ENCODE results near the gene RFC5. TPM values are rescaled to one million over a fixed set of nuclear protein-coding genes. Genes with fewer than 3 reads are reported as not detected.
"Not testable (repeated sequence)": the region's sequence is repeated elsewhere in the genome, so short reads cannot be mapped to it uniquely, and the experiment has no call there.

The RFC5 gene, protein sequence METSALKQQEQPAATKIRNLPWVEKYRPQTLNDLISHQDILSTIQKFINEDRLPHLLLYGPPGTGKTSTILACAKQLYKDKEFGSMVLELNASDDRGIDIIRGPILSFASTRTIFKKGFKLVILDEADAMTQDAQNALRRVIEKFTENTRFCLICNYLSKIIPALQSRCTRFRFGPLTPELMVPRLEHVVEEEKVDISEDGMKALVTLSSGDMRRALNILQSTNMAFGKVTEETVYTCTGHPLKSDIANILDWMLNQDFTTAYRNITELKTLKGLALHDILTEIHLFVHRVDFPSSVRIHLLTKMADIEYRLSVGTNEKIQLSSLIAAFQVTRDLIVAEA
- 10 to 100 TPM; 34.7 to 39.6 (median 36.6) TPM for polyA plus RNA-seq (ENCODE audit: insufficient read length in 4 of 4)

DNA sequence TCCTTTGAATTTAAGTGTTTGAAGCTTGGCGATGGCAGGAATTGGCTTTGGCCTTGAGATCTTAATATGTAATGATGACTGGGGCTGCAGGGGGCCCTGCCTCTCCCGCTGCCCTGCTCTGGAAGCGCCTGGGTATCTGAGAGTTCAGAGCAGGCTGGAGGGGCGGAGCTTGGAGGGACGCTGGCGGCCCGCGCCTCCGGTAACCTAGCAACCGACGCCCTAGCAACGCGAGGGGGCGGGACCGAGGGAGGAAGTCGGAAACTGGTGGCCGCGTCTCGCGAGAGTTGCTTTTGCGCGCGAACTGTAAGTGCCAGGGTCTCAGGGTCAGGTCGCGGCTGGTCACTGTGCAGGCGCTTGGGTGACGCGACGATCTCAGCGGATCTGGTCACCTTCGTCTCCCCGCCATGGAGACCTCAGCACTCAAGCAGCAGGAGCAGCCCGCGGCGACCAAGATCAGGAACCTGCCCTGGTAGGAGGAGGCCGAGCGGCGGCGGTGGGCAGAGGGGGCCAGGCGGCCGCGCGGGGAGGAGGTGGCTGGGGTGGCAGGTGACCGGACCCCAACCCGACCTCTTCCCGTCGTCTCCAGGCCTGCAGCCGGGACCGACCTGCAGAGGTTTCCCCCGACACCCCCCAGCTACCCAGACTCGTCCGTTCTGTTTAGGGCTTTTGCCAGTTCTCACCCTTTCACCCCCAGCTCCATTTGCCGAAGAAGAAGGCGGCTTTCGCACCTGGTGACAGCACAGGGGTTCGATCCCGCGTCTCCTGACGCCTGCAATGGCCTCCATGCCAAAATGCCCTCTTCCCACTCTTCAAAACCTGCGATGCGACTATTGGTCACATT lies at the start of gene RFC5:
TSS of gene RFC5 (plus strand) at position 280 of the 841 bp plus-strand sequence. CDS start at position 405, 125 bp downstream.
- DNase-seq (ENCODE audit: low read depth in 4 of 4, low spot score in 2 of 4) = peak; percentile 89 to 97 (median 94)

DNA sequence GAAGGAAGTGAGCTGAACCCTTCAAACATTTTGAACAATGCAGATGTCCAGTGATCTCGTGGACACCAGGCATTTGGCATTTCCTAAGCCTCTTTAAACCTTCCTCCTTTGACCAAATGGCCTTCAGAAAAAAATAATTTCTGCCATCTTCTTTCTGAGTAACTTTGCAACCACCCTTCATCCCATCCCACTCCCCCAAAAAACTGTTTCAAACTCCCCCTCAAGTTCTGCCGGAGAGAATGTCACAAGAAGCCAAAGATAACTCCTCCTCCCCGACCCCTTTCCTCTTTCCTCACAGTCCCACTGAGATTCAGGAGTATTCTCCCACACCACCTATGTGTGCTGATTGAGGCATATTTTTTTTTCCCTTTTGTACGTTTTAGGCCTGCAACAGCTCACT lies 49.5 kb upstream of the RFC5 start:
- no peak for DNase-seq (ENCODE audit: low read depth in 4 of 4, low spot score in 2 of 4)

DNA sequence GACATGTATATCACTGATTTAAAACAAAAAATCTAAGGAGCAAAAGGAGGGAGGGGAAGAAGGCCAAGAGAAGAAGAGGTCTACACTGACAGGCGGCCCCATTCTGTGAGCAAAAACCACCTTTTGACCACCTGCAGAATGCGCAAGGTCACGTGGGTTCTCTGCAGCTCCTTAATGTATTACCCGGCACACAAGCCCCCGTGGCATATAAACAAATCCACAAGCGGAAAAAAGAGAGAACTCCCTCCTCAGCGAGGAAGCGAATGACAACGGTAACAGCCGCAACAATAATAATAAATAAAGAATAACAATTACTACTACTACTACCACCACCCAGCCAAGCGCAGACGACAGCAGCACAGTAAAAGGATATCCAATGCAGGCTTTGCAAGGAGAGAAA lies 49.0 kb upstream of the RFC5 start:
- no peak for DNase-seq (ENCODE audit: low read depth in 4 of 4, low spot score in 2 of 4)

DNA sequence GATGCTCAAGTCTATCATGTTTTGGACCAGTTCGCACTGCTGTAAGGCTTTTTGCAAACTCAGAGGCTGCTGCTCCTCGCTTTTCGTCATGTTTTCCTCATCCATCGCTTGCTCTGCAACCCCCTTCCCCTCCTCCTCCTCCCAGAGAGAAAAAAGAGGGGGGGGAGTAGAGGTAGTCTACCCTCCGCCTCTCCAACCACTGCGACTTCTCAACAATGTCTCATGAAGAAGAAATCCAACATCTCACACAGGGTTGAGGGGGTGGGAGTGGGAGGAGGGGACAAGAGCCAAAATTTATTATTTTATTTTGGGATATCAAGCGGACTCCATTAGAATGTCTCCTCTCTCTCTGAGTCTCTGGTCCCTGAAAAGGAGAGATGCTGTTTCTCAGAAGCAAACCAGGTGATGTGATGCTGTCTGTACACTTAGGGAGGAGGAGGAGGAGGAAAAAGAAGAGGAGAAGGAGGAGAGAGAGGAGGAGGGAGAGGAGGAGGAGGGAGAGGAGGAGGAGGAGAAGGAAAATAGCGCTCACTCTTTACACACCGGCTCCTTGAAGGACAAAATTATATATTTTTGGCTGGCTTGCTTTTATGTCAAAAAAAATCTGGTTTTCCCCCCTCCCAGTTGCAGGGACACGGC lies 48.2 kb upstream of the RFC5 start:
- peak in 1 of 4 donors; percentile 1 for DNase-seq (ENCODE audit: low read depth in 4 of 4, low spot score in 2 of 4)

DNA sequence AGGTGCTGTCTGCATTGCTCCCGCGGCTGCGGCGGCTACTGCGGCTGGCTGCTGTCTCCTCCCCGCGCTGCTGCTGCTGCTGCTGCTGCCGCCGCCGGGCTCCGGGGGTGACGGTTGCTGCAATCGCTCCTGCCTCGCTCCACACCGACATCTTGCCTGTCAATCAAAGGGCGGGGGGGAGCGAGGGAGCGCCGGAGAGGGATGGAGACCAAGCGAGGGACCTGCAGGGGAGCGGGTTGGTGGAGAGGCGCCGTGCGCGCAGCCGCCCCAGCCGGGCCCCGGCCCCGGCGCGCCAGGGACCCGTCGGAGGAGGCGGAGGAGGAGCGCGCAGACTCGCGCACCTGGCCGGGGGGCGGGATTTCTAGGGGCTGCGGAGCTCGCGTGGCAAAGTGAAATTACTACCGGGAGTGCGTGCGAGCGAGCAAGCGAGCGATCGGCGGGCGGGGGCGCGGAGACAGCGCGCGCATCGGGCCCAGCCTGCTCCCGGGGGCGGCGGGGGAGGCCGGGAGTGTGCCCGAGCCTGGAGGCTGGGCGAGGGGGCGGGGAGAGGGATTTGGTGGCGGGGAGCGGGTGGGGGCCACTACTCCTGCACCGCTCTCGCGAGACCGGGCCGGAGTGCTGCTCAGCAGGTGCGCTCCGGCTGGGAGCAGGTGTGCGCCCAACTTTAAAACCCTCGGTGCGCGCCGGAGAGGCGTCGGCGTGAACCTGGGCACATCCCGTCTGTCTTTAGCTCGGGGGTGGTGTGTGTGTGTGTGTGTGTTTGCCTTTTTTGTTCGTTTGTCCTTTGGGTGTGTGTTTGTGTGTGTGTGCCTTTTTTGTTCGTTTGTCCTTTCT lies 47.5 kb upstream of the RFC5 start, which contains the start of gene KSR2:
TSS of gene KSR2 (minus strand) at position 165 of the 834 bp plus-strand sequence. CDS start 735 bp downstream, outside the sequence.
- peak; percentile 43 to 66 (median 48) for DNase-seq (ENCODE audit: low read depth in 4 of 4, low spot score in 2 of 4)

DNA sequence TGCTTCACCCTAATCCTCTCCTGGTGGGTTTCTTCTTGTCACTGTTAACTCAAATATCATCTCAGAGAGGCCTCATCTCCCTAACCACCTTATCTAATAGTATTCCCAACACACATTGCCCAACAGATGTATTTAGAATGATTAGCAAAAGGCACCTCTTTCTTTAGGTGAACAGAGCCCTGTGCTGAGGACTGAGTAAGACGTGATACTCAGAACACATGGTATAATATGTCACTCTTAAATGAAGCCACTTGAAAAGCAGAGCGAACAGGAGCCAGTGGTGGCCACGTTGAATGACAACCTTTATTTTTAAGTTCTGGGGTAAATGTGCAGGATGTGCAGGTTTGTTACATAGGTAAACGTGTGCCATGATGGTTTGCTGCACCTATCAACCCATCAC lies 46.2 kb upstream of the RFC5 start:
- no peak for DNase-seq (ENCODE audit: low read depth in 4 of 4, low spot score in 2 of 4)

DNA sequence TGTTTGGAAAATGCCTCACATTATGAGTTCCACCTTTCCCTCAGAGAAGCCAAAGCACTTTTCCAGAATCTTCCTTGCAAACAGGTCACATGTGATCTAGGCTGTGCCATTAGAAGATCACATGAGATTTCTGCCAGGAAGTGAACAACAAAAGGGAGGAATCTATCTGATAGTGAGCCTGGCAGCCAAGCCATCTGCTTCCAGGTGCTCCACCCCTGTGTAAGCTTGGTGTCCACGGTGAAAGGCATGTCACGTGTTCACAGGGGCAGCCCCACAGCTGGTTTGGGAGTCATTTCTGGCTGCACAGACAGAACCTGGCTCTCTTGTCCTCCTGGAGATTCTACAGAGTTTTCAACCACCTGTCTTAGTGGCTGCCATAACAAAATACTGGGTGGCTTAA lies 44.2 kb upstream of the RFC5 start:
- no peak for DNase-seq (ENCODE audit: low read depth in 4 of 4, low spot score in 2 of 4)

DNA sequence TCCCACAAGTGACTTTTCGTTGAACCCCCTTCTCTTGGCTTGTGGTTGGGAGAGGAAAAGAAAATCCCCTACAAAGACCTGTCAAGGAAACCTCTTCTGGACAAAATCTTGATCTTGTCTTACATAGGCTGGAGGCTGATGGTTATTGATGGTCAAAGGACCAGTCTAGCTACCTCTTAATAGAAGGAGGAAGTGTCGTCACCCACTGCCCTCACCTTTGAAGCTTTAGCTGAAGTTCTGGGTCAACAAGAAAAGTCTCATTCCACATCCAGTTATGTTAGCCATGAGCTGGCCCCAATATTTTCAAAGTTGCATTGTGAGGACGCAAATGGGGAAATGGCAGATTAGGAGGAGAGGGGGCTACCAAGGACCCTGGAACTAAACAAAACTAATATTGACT lies 41.5 kb upstream of the RFC5 start:
- no peak for DNase-seq (ENCODE audit: low read depth in 4 of 4, low spot score in 2 of 4)

DNA sequence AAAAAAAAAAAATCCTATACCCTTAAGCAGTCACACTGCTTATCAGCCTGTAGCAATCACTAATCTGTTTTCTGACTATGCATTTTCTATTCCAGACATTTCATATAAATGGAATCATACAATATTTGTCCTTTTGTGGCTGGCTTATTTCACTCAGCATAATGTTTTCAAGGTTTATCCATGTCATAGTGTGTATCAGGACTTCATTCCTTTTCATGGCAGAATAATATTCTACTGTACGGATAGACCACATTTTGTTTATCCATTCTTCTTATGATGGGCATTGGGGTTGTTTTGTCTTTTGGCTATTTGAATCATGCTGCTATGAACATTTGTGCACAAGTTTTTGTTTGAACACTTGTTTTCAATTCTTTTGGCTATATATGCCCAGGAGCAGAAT lies 39.1 kb upstream of the RFC5 start:
- DNase-seq (ENCODE audit: low read depth in 4 of 4, low spot score in 2 of 4) = no peak

DNA sequence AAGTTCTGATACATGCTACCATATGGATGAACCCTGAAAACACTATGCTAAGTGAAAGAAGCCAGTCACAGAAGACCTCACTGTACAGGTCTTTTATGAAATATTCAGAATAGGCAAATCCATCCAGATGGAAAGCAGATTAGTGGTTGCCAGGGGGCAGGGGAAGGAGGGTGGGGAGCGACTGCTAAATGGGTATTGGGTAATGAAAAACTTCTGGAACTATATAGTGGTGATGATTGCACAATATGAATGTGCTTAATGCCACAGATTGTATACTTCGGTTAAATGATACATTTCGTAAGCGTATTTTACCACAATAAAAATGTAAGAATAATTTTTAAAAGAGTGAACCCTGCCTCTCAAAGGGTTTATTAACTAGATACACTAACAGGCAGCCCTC lies 35.9 kb upstream of the RFC5 start:
- DNase-seq (ENCODE audit: low read depth in 4 of 4, low spot score in 2 of 4) = no peak

DNA sequence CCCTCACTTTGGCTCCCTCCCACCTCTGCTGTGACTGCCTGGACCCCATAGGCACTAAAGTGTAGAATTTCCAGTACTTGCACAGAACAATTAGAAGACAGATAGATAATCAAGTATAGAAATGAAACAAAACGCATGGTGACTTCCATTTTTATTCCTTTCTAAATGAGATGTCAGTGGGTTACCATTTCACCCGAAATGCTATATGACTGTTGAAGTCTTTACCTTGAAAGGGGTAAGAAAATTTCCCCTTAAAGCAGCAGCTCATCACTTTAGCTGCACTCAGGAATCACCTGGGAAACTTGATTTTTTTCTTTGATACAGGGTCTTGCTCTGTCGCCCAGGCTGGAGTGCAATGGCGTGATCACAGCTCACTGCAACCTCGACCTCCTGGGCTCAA lies 35.2 kb upstream of the RFC5 start:
- no peak for DNase-seq (ENCODE audit: low read depth in 4 of 4, low spot score in 2 of 4)

DNA sequence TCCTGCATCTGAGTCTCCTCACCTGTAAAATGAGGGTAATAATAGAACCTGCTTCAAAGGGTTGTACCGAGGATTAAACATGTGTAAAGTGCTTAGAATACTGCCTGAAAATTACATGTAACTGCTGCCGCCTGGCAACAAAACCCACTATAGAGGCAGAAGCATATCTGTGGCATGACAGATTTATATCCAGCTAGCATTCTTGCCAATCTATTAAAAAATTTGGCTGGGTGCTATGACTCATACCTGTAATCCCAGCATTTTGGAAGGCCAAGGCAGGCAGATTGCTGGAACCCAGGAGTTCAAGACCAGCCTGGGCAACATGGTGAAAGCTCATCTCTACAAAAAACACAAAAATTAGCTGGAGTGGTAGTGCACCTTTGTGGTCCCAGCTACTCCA lies 31.3 kb upstream of the RFC5 start:
- no peak for DNase-seq (ENCODE audit: low read depth in 4 of 4, low spot score in 2 of 4)

DNA sequence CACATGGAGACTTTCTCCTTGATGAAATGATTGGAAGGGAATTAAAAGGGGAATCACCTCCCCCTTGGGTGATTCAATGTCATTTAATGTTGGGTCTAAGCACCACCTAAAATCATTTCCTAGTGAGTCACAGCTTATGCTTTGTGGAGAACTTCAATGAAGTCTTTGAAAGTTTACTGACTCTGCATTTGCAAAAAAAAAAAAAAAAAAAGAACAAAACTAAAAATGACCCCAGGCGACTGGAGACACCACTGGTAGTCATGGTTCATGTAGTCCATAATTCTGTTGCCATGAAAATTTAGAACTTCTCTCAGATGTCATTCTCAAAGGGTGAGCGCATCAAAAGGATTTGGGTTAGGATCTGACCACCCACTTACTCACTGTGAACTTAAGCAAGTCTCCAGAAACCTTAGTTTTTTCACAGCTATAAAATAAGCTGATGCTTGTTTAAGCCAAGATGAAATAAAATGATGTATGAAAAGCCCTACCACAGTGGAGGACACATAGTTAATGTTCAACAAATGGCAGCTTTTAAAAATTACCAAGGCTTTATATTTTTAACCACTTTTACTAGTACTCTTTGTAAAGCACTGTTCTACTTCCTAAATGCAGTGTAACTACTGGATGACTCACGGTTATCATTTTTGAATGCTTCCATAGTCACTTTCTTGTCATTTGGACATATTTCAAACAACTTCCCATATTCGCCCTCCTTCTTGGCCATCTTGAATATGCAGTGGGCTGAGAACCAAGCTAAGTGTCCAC lies 29.6 kb upstream of the RFC5 start:
- no peak for DNase-seq (ENCODE audit: low read depth in 4 of 4, low spot score in 2 of 4)

DNA sequence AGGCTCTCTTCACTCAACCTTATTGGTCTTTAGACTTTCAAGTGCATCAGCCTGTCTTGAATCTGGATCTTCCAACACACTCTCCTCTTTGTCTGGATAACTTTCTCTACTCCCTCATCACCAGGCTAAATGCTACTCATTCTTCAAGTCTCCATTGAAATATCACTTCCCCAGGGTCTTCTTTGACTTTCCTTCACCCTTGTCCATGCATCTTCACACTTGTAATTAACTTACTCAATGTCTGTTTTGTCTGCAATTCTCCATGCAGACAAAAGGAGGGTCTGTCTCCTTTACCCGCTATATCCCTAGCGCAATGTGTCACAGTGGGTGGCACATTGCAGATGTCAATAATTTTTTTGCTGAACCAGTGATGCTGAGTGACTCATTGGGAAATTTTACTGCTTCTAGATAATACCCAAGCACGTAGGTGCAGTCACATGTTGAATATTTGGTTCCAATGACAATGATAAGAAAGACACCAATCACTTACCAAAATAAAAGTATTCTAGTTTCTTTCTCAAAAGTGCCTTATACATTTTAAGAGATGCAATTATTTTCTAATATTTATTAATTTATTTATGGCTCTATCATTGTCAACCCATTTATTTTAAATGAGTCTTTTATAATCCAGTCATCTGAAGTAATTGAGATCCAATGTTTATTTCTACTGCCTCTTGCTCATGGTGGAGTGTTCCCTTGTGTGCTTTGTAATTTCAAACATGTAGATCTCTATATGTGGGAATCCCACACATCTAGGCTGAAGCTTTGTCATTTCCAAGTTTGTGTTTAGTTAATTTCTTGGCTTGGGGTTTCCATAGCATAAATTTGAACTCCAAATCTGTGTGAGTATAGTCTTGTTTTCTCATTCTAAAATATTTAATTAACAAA lies 21.7 kb upstream of the RFC5 start:
- DNase-seq (ENCODE audit: low read depth in 4 of 4, low spot score in 2 of 4) = no peak

DNA sequence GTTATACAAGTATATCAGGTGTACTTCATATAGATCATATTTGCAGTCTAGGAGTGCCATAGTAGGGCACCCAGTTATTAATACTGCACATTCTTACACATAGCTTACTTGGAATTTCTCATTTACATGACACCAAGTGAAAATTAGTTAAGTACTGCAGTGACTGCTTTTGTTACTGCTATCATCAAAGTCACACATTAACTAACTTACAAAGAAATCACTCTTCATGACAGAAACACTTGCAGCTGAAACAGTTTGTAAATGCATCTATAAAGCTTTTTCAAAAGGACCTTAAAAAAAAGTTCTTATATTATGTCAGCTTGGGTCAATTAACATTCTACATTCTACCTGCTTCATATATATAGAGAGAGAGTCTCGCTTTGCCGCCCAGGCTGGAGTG lies 17.8 kb upstream of the RFC5 start:
- DNase-seq (ENCODE audit: low read depth in 4 of 4, low spot score in 2 of 4) = no peak

DNA sequence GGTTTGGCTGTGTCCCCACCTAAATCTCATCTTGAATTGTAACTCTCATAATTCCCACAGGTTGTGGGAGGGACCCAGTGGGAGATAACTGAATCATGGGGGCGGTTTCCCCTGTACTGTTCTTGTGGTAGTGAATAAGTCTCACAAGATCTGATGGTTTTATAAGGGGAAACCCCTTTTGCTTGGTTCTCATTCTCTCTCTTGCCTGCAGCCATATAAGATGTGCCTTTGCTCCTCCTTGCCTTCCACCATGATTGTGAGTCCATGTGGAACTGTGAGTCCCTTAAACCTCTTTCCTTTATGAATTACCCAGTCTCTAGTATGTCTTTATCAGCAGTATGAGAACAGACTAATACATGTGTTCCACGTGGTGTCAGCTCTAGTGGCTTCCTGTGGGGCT lies 16.7 kb upstream of the RFC5 start:
- DNase-seq (ENCODE audit: low read depth in 4 of 4, low spot score in 2 of 4) = not testable (repeated sequence)

DNA sequence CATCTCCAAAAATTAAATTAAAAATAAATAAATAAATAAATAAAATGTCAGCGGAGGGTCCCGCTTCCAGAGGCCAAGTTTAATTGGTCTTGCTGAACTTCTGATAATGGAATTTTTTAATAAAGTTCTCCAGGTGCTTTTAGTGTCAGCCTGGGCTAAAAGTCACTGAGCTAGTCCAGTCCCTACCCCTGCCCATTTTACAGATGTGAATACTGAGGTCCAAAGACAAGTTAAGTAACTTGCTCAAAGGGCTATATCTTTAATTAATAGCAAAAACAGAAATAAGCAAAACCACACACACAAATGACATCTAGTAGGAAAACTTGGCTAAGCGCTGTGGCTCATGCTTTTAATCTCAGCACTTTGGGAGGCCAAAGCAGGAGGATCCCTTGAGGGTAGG lies 5.6 kb upstream of the RFC5 start:
- no peak for DNase-seq (ENCODE audit: low read depth in 4 of 4, low spot score in 2 of 4)

DNA sequence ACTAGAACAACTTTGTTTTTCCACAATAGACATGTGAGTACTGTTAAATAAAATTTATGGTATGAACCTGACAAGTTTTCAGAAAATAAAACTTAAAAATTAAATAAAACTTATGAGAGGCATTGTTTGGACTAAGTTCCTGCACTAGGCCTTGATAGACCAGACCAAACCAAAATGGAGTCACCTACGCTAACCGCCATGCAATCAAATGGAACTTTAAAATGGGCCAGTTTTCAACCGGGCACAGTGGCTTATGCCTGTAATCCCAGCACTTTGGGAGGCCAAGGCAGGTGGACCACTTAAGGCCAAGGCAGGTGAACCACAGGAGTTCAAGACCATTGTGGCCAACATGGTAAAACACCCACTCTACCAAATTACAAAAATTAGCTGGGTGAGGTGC lies 5.1 kb upstream of the RFC5 start:
- DNase-seq (ENCODE audit: low read depth in 4 of 4, low spot score in 2 of 4) = no peak

DNA sequence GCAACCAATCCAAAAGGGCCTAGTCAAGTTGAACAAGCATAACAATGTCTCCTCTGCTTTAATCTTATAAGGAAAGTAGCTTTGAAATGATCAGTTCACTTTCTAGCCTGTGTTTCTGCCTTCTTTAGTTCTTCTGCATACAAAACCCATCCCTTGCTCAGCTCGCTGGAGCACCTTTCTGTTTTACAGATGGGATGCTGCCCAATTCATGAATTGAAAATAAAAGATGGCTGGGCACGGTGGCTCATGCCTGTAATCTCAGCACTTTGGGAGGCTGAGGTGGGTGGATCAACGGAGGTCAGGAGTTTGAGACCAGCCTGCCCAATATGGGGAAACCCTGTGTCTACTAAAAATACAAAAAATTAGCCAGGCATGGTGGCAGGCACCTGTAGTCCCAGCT lies 4.5 kb upstream of the RFC5 start:
- no peak for DNase-seq (ENCODE audit: low read depth in 4 of 4, low spot score in 2 of 4)

Data from left renal cortex interstitium (tissue), 4 donors.